HG03571 (cell line): ENCODE data around the gene SLC38A2.
"Not testable (repeated sequence)": the region's sequence is repeated elsewhere in the genome, so short reads cannot be mapped to it uniquely, and the experiment has no call there.

Source experiments
- ATAC-seq: cut with Tn5 transposase; IDR thresholded peaks from one replicate; pipeline ENCODE4 v1.9.1; 2021; ENCODE audit not compliant: unreplicated experiment

The SLC38A2 gene

GRCh38 chr12:46372544-46373300 lies at the start of gene SLC38A2:
Gene SLC38A2 (minus strand): TSS chr12:46372773. CDS start chr12:46371293, 1,480 bp downstream.
- peak; percentile 89 for ATAC-seq

DNA sequence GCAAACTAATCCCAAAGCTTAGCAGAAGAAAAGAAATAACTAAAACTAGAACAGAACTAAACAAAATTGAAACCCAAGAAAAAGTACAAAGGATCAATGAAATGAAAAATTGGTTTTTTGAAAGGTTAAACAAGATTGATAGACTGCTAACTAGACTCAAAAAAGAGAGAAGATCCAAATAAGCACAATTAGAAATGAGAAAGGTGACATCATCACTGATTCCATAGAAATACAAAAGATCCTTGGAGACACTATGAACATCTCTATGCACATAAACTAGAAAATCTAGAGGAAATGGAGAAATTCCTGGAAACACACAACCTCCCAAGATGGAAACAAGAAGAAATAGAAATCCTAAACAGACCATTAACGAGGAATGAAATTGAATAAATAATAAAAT lies 47.1 kb upstream of the SLC38A2 start:
- no peak for ATAC-seq

GRCh38 chr12:46415552-46415951 lies 43.0 kb upstream of the SLC38A2 start:
- ATAC-seq = no peak

- ATAC-seq = no peak
Measured at GRCh38 chr12:46414591-46415268, 42.2 kb upstream of the SLC38A2 start.

DNA sequence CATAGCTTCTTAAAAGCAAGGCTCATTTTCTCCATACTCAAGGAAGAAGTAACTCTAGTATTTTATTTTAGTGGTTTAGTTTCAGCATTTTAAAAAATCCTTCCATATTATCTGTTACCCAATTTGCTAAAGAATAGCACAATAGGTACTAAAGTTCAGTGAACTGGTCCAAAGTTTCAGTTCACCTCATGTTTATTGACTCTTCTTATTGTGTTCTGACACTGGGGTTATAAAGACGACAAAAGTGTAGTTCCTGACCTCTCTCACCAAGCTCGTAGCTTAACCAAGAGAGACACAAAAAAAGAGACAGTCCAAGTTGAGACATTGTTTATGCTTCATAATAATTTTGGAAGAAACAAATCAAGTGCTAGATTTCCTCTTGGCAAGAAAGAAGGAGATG lies 40.8 kb upstream of the SLC38A2 start:
- no peak for ATAC-seq

GRCh38 chr12:46412857-46413256 lies 40.3 kb upstream of the SLC38A2 start:
- no peak for ATAC-seq

DNA sequence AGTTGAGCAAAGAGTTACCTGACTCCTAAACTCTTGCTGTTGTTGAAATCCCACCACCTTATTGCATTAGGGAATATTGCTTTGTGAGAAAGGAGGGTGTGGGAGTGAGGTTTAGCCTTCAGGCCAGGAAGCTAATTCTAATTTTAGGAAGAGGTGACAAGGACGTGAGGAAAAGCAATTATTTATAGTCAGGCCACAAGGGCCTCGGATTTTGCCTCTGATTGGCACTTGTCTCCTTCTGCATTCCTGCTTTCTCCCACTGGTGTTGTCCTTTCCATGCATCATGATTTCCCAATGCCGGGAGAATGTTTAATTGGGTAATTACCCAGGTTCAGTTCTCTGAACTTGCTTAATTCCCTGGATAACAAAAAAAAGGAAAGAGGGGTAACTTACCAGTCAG lies 37.9 kb upstream of the SLC38A2 start:
- ATAC-seq = no peak

DNA sequence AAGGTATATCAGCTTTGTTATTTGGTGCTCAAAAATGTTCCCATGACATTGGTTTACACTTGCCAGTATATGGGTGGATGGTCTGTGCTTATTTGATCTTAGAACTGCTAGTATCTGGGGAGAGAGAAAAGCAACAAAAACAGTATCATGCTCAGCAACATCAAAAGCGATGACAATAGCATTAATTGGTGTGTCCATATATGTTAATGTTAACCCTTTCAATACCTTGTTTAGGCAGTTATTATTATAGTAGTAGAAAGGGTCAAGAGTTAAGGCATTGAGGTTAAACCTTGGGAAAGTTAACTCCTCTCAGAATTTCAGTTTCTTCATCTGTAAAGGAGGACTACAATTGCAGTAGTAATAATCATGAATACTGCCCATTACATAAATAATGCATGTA lies 37.4 kb upstream of the SLC38A2 start:
- ATAC-seq = no peak

DNA sequence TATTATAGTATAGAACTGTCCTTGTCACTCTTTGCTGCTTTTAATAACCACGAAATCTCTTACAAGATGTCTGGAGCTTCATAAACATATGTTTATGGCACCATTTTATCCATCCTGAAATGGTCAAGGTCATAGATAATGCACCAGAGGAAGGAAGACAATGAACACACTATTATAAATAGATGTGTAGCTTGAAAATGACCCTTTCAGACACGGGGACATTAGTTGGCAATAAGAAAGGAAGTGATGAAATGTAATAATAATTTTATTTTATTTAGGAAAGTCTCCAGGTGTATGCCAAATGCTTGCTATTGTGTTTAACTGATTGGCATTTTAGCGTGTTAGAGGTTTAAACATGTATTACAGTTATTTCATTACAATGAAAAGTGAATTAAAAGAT lies 36.8 kb upstream of the SLC38A2 start:
- no peak for ATAC-seq

DNA sequence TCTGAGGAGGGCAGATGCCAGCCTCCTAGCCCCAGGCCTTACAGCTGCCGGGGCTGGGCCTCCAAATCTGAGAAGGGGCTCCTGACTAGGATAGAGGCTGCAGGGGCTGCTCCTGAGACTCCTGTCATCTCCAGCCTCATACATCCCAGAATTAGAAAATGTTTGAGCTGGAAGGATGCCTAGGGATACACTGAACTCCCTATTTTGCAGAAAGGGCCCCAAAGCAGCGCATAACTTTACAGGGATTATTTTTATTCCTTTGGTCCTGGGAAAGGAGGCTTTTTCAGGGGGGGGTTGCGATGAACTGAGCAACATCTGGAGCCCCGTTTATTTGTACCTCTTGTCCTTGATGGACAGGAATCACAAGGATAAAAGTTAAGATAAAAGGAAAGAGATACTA lies 35.9 kb upstream of the SLC38A2 start:
- ATAC-seq = no peak

- no peak for ATAC-seq
Measured at GRCh38 chr12:46407361-46407760, 34.8 kb upstream of the SLC38A2 start.

DNA sequence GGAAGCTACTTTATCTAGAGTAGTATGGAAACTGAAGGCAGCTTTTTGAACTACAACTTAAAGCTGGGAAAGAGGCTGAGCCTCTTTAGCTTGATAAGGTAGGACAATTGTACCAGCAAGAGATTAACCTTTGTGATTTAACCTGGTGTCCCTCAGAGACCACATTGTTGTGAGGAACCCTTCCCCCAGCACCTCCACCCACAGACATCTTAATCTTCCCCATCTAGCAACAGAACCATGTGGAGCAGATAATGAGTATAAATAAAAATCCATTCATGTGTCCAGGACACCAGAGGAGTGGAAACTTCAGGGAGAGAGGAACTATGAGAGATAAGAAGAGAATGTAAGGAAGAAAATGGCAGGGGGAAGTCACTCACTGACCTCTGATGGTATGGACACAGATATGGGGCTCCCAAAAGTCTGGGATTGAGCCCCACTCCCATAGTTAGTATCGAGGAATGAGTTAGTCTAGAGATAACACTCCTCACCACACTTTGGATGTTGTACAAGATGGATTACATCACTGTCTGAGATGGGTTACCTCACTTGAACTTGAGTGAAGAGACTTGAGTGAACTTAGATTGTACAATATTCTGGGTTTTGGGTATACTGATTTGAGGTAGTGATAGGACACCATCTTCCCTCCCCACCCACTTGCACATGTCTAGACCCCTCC lies 33.9 kb upstream of the SLC38A2 start:
- ATAC-seq = no peak

- ATAC-seq = no peak
Measured at GRCh38 chr12:46404733-46405132, 32.2 kb upstream of the SLC38A2 start.

GRCh38 chr12:46404225-46404631 lies 31.7 kb upstream of the SLC38A2 start:
- no peak for ATAC-seq

GRCh38 chr12:46403719-46404070 lies 31.1 kb upstream of the SLC38A2 start:
- no peak for ATAC-seq

- no peak for ATAC-seq
Measured at GRCh38 chr12:46402941-46403718, 30.6 kb upstream of the SLC38A2 start.

GRCh38 chr12:46402451-46402850 lies 29.9 kb upstream of the SLC38A2 start:
- no peak for ATAC-seq

GRCh38 chr12:46401662-46402061 lies 29.1 kb upstream of the SLC38A2 start:
- no peak for ATAC-seq

- no peak for ATAC-seq
Measured at GRCh38 chr12:46400406-46400805, 27.8 kb upstream of the SLC38A2 start.

- ATAC-seq = not testable (repeated sequence)
Measured at GRCh38 chr12:46399461-46400248, 27.1 kb upstream of the SLC38A2 start.

DNA sequence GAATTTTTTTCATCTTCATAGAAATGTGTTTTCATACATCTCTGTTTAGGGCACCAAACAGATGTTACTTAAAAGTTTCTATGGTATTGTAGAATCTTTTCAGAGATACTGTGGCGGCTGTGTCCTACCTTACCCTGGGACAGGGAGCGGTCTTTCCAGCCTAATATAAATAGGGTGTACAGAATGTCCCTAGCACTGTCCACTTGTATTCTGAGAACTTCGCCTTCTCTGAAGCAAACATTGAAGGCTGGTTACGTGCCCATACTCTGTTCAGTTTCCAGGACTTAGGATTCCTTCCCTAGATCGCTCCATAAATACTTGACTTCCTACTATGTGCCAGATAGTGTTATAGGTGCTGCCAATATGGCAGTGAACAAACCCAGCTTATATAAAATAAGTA lies 24.3 kb upstream of the SLC38A2 start:
- ATAC-seq = no peak
